ENCODE data around the gene OR10H1.

OR10H1 gene

DNA sequence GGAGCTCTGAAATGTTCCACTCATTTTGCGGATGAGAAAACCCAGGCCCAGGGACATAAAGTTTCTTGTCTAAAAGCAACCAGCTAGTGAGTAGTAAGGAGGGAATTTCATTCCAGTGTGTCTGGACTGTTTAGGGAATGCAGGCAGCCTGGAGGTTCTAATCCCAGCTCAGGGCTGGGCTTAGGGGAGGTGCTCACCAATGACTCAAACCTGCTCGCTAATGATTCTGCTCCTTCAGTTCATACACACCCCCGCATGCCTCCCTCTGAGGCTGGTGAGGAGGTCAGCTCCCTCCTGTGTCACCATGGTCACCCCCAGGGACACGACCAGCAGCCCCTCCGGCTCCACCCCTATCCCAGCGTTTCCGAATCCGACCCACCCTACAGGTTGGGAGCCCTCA is 47.8 kb upstream of the OR10H1 start:
- Histone ChIP-seq H3K9me3 (ENCODE audit: control insufficient read depth, insufficient read depth, low read depth, low read length) (no peaks in the 10 kb centered on the region), H3K4me1 (ENCODE audit: control insufficient read depth, insufficient read depth, low read length) (no peaks in the 10 kb centered on the region), H3K27ac (ENCODE audit: extremely low read depth, low read depth, low read length) (no peak overlapping the region), H3K4me3 (ENCODE audit: low read depth, low read length) (no peak overlapping the region), H3K36me3 (ENCODE audit: control insufficient read depth in 2 of 2, insufficient read depth in 1 of 2, low read length in 2 of 2) (no peaks in the 10 kb centered on the region)
- ChIA-PET CTCF (no interaction called here), POLR2A (no interaction called here)
- TF ChIP-seq ZNF248 (tag by site-specific recombination; IDR thresholded peaks at IDR 0.05) (no peak), ZNF747 (tag by site-specific recombination; IDR thresholded peaks at IDR 0.05) (no peak), ZNF354C (tag by site-specific recombination; IDR thresholded peaks at IDR 0.05; ENCODE audit: borderline replicate concordance, low read depth) (no peak), ZNF302 (tag by site-specific recombination; IDR thresholded peaks at IDR 0.05; ENCODE audit: low read depth) (no peak), BCL11B (tag by site-specific recombination; IDR thresholded peaks at IDR 0.05; ENCODE audit: low read depth) (no peak), ZNF184 (tag by site-specific recombination; IDR thresholded peaks at IDR 0.05) (no peak), ZNF473 (tag by site-specific recombination; IDR thresholded peaks at IDR 0.05) (no peak), ZNF132 (tag by site-specific recombination; IDR thresholded peaks at IDR 0.05; ENCODE audit: borderline replicate concordance) (no peak), ZNF560 (tag by site-specific recombination; IDR thresholded peaks at IDR 0.05; ENCODE audit: borderline replicate concordance) (no peak), ZNF777 (tag by site-specific recombination; IDR thresholded peaks at IDR 0.05; ENCODE audit: borderline replicate concordance) (no peak), SETDB1 (IDR thresholded peaks at IDR 0.05; ENCODE audit: insufficient read length, low read length) (no peak), OVOL3 (tag by site-specific recombination; IDR thresholded peaks at IDR 0.05) (no peak), HOXC10 (CRISPR knock-in tag; IDR thresholded peaks at IDR 0.05) (no peak), ZNF211 (tag by site-specific recombination; IDR thresholded peaks at IDR 0.05; ENCODE audit: low read depth) (no peak), ZFP37 (tag by site-specific recombination; IDR thresholded peaks at IDR 0.05) (no peak), ZBTB20 (tag by site-specific recombination; IDR thresholded peaks at IDR 0.05) (no peak)
- TF ChIP-seq, protein P1, sequence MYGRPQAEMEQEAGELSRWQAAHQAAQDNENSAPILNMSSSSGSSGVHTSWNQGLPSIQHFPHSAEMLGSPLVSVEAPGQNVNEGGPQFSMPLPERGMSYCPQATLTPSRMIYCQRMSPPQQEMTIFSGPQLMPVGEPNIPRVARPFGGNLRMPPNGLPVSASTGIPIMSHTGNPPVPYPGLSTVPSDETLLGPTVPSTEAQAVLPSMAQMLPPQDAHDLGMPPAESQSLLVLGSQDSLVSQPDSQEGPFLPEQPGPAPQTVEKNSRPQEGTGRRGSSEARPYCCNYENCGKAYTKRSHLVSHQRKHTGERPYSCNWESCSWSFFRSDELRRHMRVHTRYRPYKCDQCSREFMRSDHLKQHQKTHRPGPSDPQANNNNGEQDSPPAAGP (tag by site-specific recombination; IDR thresholded peaks at IDR 0.05) = no peak
- TF ChIP-seq, protein P2, sequence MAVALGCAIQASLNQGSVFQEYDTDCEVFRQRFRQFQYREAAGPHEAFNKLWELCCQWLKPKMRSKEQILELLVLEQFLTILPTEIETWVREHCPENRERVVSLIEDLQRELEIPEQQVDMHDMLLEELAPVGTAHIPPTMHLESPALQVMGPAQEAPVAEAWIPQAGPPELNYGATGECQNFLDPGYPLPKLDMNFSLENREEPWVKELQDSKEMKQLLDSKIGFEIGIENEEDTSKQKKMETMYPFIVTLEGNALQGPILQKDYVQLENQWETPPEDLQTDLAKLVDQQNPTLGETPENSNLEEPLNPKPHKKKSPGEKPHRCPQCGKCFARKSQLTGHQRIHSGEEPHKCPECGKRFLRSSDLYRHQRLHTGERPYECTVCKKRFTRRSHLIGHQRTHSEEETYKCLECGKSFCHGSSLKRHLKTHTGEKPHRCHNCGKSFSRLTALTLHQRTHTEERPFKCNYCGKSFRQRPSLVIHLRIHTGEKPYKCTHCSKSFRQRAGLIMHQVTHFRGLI (tag by site-specific recombination; IDR thresholded peaks at IDR 0.05) = no peak
- TF ChIP-seq, protein P3, sequence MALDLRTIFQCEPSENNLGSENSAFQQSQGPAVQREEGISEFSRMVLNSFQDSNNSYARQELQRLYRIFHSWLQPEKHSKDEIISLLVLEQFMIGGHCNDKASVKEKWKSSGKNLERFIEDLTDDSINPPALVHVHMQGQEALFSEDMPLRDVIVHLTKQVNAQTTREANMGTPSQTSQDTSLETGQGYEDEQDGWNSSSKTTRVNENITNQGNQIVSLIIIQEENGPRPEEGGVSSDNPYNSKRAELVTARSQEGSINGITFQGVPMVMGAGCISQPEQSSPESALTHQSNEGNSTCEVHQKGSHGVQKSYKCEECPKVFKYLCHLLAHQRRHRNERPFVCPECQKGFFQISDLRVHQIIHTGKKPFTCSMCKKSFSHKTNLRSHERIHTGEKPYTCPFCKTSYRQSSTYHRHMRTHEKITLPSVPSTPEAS (tag by site-specific recombination; IDR thresholded peaks at IDR 0.05) = no peak
- TF ChIP-seq, protein P4, sequence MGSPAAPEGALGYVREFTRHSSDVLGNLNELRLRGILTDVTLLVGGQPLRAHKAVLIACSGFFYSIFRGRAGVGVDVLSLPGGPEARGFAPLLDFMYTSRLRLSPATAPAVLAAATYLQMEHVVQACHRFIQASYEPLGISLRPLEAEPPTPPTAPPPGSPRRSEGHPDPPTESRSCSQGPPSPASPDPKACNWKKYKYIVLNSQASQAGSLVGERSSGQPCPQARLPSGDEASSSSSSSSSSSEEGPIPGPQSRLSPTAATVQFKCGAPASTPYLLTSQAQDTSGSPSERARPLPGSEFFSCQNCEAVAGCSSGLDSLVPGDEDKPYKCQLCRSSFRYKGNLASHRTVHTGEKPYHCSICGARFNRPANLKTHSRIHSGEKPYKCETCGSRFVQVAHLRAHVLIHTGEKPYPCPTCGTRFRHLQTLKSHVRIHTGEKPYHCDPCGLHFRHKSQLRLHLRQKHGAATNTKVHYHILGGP (tag by site-specific recombination; IDR thresholded peaks at IDR 0.05) = no peak

DNA sequence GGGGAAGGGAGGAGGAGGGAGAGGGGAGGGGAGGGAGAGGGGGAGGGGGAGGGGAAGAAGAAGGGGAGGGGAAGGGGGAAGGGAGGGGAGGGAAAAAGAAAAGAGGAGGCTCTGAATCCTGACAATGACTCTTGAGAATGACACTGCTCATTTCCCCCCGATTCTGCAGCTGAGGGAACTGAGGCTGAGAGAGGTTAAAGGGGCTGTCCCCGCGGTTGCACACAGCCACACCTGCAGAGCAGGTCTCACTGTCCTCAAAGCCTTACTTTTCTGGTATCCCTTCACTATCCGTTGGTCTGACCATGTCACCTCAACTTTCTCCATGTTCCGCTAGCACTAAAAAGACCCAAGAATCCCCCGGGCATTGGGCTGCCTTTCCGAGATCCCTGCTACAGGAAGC is 47.0 kb upstream of the OR10H1 start:
- ChIA-PET POLR2A (no interaction called here), CTCF (no interaction called here)
- TF ChIP-seq ZNF701 (tag by site-specific recombination; IDR thresholded peaks at IDR 0.05) = no peak
- no peak overlapping the region for H3K4me3 ChIP-seq (ENCODE audit: low read depth, low read length)
- no peaks in the 10 kb centered on the region for H3K36me3 ChIP-seq (ENCODE audit: control insufficient read depth in 2 of 2, insufficient read depth in 1 of 2, low read length in 2 of 2)
- H3K27ac ChIP-seq (ENCODE audit: extremely low read depth, low read depth, low read length) = no peak overlapping the region
- H3K9me3 ChIP-seq (ENCODE audit: control insufficient read depth, insufficient read depth, low read depth, low read length) = no peaks in the 10 kb centered on the region
- no peaks in the 10 kb centered on the region for H3K4me1 ChIP-seq (ENCODE audit: control insufficient read depth, insufficient read depth, low read length)
